ENCODE data around the gene TMEM140.

The TMEM140 gene

DNA sequence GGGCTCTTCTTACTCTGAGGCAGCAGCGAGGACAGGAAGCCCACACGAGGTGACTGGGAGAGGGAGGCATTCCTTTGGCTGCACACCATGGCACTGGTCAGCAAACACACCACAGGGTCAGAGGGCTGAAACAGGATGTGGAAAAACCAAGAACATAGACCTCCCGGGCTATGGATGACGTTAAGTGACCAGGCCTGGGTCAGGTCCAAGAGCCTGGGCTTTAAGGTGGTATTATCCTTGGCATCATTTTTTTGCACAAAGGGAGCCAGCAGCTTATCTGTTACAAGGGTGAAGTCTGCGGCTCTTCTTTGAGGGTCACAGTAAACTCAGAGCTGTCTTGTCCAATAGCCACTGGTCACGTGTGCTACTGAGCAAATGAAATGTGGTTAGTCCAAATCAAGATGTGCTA is 56.5 kb downstream of the TMEM140 start:
- Histone ChIP-seq H3K9me3 (no peaks in the 10 kb centered on the region), H3K4me3 (ENCODE audit: low read depth in 1 of 2, low read length in 1 of 2) (no peak overlapping the region), H3K27me3 (no peaks in the 10 kb centered on the region), H3K4me1 (ENCODE audit: control insufficient read depth in 1 of 2, insufficient read depth in 1 of 2, low read depth in 1 of 2, low read length in 1 of 2) (peaks cover 7 to 16% of the 10 kb centered on the region in 2 experiments), H3K27ac (no peak overlapping the region), H3K36me3 (peaks cover 64% of the 10 kb centered on the region)
- TF ChIP-seq, protein P1, sequence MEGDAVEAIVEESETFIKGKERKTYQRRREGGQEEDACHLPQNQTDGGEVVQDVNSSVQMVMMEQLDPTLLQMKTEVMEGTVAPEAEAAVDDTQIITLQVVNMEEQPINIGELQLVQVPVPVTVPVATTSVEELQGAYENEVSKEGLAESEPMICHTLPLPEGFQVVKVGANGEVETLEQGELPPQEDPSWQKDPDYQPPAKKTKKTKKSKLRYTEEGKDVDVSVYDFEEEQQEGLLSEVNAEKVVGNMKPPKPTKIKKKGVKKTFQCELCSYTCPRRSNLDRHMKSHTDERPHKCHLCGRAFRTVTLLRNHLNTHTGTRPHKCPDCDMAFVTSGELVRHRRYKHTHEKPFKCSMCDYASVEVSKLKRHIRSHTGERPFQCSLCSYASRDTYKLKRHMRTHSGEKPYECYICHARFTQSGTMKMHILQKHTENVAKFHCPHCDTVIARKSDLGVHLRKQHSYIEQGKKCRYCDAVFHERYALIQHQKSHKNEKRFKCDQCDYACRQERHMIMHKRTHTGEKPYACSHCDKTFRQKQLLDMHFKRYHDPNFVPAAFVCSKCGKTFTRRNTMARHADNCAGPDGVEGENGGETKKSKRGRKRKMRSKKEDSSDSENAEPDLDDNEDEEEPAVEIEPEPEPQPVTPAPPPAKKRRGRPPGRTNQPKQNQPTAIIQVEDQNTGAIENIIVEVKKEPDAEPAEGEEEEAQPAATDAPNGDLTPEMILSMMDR (IDR thresholded peaks at IDR 0.05), result no peak

DNA sequence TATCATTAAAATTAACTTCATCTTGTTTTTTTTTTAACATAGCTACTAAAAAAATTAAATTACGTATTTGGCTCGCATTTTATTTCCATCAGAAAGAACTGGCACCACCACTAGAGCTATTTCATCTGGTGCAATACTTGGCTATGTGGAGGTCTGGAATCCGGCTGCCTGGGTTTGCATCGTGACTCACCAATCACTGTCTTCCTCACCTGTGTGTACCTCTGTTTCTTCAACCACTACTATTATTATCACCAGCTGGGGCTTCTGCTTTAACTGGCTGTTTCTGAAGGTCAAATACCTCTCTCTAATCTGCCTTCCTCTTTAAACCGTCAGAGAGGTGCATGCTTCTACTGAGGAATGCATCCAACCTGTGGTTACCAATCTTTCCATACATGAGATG is 57.0 kb downstream of the TMEM140 start:
- Histone ChIP-seq H3K27me3 (no peaks in the 10 kb centered on the region), H3K27ac (no peak overlapping the region), H3K4me1 (ENCODE audit: control insufficient read depth in 1 of 2, insufficient read depth in 1 of 2, low read depth in 1 of 2, low read length in 1 of 2) (peaks cover 13 to 21% of the 10 kb centered on the region in 2 experiments), H3K4me3 (ENCODE audit: low read depth in 1 of 2, low read length in 1 of 2) (no peak overlapping the region), H3K36me3 (peaks cover 59% of the 10 kb centered on the region), H3K9me3 (no peaks in the 10 kb centered on the region)
- TF ChIP-seq, protein P1 (IDR thresholded peaks at IDR 0.05), result no peak

DNA sequence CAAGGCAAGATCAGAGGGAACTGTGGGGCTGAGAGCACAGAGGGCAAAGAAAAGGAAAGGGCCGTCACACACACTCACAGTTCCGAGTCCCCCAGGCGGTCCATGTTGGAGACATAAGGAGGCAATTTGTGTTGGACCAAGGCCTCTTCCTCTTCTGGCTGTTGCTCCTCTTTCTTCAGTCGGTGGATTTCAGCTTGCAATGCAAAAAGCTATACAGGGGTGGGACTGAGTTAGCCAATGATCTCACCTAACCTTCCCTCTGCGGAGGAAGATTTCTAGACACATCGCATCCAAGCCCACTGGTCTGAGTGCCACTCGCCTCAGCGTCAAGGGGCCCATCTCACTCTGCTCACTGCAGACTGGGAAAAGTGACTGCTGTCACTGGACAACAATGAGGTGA is 58.0 kb downstream of the TMEM140 start:
- Histone ChIP-seq H3K4me1 (ENCODE audit: control insufficient read depth in 1 of 2, insufficient read depth in 1 of 2, low read depth in 1 of 2, low read length in 1 of 2) (peaks cover 21 to 31% of the 10 kb centered on the region in 2 experiments), H3K27me3 (no peaks in the 10 kb centered on the region), H3K27ac (no peak overlapping the region), H3K36me3 (peaks cover 51% of the 10 kb centered on the region), H3K9me3 (no peaks in the 10 kb centered on the region), H3K4me3 (ENCODE audit: low read depth in 1 of 2, low read length in 1 of 2) (no peak overlapping the region)
- TF ChIP-seq, protein P1 (IDR thresholded peaks at IDR 0.05), result no peak

DNA sequence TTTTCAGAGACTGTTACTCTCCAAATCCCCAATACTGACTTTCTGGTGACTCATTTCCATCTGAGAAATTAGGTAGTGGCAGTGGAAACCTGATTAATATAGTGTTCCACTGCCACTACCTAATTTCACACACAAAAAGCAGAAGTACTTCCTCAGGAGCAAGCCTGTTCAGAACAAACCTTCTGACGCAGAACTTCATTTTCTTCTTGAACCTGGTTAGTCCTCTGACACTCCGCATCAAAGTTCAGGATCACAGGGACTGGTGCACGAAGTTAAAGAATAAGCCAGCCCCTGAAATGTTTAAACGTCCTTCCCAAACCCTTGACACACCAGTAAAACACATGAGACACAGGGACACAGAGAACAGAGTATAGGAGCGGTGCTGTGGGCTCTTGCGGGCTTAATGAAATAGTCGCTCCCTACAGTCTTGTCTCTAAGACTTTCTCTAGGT is 59.1 kb downstream of the TMEM140 start:
- peaks cover 41% of the 10 kb centered on the region for H3K36me3 ChIP-seq
- H3K27ac ChIP-seq, result peak overlapping the region; percentile 69
- no peak overlapping the region for H3K4me3 ChIP-seq (ENCODE audit: low read depth in 1 of 2, low read length in 1 of 2)
- H3K9me3 ChIP-seq, result no peaks in the 10 kb centered on the region
- H3K27me3 ChIP-seq, result no peaks in the 10 kb centered on the region
- peaks cover 27 to 35% of the 10 kb centered on the region in 2 experiments for H3K4me1 ChIP-seq (ENCODE audit: control insufficient read depth in 1 of 2, insufficient read depth in 1 of 2, low read depth in 1 of 2, low read length in 1 of 2)
- TF ChIP-seq, protein P1 (IDR thresholded peaks at IDR 0.05), result no peak

DNA sequence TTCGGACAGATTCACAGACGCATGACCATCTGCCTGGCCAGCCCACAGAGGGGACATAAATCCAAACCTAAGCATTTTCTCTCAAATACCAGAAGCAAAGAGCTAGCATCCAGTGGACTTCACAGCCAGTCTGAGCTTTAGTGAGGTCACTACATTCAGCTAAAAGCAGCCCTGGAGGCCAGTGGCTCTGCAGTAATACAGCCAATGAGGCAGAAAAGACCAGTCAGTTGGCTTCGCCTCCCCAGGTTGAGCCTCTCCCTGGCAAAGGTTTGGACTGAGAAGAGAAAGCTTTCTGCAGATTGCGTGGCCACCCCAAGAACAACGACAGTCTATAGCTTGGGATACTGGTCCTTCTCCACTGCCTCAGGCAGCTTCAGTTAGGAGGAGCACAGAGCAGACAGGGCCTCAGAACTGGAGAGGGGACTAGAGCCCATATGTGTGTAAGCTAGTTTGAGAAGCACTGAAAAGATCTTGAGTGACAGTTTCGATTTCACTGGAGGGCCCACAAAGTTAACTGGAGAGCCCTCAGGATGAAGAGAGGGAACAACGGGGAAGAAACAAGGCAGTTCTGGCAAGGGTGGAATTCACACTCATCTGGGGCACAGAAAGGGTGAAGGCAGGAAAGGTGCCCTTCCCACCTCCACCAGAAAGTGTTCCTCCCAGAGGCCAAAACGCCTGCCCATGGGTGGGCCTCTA is 59.7 kb downstream of the TMEM140 start:
- Histone ChIP-seq H3K27ac (peak overlapping the region; percentile 69), H3K4me3 (ENCODE audit: low read depth in 1 of 2, low read length in 1 of 2) (no peak overlapping the region), H3K36me3 (peaks cover 35% of the 10 kb centered on the region), H3K9me3 (no peaks in the 10 kb centered on the region), H3K27me3 (no peaks in the 10 kb centered on the region), H3K4me1 (ENCODE audit: control insufficient read depth in 1 of 2, insufficient read depth in 1 of 2, low read depth in 1 of 2, low read length in 1 of 2) (peaks cover 28 to 36% of the 10 kb centered on the region in 2 experiments)
- TF ChIP-seq, protein P1 (IDR thresholded peaks at IDR 0.05), result no peak

All from neutrophil (primary cell).